HTR-8/SVneo (cell line): ENCODE data around the gene THUMPD1.
"Not testable (repeated sequence)": the region's sequence is repeated elsewhere in the genome, so short reads cannot be mapped to it uniquely, and the experiment has no call there.

Experiments
- DNase-seq: peaks from one replicate; pipeline ENCODE4 v3.0.0; 2011; ENCODE audit warnings: low spot score, mixed read lengths; ENCODE audit not compliant: insufficient read length
- FAIRE-seq: peaks from 2 replicates; lab custom pipeline; 2011; peaks lifted over from hg19 to GRCh38; lab: Jason Lieb, UNC

The THUMPD1 gene

DNA sequence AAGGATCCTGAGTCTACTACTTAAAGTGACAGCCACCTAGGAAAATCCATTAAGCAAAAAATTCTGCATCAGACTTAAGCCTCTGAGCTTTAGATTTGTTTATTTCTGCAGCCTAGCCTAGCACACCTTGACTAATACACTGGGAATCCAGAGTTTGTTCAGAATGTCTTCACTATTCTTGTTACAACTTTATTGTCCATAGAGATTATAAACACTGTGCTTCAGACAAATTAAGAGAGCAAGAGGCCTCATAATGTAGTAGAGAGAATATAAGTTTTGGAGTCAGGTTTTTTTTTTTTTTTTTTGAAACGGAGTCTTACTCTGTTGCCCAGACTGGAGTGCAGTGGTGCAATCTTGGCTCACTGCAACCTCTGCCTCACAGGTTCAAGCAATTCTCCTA, 8.9 kb upstream of the THUMPD1 start:
- DNase-seq (no peak), FAIRE-seq (no peak)

DNA sequence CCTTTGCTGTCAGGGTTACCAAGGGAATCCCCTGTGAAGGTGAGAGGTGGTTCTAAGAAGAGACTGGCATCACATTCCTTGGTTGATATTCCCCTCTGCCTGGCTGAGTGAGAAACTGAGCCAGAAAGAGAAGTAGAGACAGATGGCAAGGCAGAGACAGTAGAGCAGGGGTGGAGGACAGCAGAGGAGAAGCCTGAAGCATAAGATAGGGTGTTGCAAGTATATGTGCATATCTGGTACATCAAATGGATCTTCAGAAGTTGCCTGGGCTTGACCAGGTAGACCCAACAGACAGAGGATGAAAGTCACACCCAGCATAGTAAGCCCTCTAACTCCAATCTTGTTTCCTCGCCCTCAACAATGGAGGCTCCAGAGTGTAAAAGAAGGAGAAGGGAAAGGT, 7.9 kb upstream of the THUMPD1 start:
- no peak for FAIRE-seq

DNA sequence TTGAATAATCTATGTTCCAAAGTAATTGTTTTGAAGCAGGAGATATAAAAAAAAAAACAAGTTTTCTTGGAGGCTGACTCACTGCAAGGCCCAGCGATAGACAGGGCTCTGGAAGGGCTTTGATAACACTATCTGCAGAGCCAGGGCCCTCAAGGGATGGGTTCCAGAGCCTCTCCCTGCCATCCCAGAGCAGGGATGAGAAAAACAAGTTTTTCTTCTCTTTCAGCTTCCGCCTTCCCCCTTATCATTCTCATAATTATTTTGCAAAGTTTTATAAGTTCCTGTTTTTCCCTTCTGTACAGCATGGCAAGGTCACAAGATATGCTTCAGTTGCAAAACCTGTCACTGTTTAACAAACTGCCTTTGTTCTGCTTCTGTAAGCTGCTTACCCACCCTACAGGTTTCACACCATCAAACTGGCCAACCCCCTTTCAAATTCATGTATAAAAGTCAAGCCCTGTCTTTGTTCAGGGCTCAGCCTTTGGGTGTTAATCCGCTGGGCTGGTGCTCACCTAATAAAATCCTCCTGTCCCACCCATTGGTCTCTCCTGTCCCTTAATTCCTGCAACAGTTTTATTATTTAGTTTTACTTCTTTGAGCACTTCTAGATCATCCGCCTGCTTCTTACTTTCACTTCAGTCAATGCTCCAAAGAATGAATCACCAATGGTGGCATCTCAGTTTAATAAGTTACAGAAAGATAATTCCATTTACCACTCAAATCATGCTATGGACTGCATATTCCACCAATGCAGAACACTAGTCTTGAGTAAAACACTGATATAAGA, 5.6 kb upstream of the THUMPD1 start:
- DNase-seq (no peak), FAIRE-seq (no peak)

More for the DNA sequence above, 7.9 kb upstream of the THUMPD1 start:
- no peak for DNase-seq

DNA sequence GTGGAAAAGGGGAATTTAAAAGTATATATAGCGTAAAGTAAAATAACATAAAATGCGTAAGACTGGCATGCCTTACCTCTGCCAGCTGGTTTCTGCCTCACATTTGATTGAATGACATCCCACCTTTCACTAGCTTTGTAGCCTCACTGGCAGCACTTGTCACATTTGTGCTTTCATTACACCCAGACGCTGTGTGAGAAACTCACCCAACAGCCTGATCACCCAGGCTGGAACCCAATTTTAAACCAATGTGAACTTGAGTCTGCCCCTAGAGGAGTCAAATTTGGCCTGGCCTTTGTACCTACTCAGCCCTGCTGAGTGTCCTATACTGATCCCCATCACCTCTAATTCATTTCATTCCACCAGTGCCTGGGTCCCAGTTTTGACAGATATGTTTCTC, 4.8 kb upstream of the THUMPD1 start:
- FAIRE-seq = no peak
- DNase-seq = no peak

DNA sequence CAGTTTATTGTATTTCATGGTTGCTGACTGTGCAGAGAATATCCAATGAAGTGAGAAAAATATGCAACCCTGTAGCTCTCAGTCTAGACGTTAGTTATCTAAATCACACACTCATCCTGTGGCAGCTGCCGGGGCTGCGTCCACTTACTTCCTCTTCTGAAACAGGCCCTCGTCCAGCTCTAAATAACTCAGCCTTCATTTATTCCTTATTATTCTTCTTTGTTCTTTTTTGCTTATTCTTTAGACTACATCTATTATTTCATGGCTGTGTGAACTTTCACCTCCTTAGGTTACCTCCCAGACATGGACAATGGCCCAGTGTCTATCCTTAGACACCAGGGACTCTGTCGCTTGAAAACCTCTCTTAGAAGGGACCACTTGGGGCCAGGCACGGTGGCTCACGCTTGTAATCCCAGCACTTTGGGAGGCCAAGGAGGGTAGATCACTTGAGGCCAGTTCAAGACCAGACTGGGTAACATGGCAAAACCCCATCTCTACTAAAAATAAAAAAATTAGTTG, 3.4 kb upstream of the THUMPD1 start:
- DNase-seq (no peak), FAIRE-seq (no peak)

DNA sequence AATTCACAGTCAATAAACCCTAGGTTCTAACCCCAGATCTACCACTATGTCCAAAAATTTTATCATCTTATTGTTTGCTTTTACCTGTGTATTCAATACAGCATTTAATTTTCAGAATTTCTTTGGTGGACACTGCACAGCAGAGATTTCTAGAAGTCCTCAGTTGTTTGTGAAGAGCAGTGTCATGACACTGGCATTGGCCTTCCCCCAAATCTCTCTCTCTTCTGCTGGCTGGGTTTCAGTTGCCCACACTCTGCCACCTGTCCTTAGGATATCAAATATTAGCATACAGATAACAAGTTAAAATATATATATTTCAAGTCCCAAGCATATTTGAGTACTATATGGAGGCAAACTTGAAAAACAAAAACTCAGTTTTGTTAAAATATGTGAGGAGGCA, 2.0 kb upstream of the THUMPD1 start:
- no peak for FAIRE-seq
- DNase-seq = no peak

DNA sequence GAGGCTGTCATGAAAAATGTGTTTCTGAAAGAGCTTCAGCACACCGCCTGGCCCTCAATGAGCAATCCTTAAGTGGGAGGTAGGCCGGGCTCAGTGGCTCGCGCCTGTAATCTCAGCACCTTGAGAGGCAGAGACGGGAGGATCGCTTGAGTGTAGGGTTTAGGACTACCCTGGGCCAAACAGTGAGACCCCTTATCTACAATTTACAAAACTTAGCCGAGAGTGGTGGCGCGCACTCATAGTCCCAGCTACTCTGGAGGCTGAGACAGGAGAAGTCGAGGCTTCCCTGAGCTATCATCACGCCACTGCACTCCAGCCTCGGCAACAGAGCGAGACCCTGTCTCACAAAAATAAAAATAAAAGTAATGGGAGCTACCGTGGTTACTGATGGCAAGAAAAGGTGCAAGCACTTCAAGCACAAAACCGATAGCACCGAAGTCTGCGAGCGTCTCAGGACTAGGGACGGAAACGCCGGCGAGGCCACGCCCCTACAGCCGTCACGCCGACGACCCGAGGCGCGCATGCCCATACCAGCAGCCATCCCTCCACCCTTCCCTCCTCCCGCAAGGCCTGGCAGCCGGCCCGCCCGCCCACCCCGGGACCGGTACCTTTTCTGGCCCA, 607 bp downstream of the THUMPD1 start:
- DNase-seq (peak; percentile 76), FAIRE-seq (no peak)

DNA sequence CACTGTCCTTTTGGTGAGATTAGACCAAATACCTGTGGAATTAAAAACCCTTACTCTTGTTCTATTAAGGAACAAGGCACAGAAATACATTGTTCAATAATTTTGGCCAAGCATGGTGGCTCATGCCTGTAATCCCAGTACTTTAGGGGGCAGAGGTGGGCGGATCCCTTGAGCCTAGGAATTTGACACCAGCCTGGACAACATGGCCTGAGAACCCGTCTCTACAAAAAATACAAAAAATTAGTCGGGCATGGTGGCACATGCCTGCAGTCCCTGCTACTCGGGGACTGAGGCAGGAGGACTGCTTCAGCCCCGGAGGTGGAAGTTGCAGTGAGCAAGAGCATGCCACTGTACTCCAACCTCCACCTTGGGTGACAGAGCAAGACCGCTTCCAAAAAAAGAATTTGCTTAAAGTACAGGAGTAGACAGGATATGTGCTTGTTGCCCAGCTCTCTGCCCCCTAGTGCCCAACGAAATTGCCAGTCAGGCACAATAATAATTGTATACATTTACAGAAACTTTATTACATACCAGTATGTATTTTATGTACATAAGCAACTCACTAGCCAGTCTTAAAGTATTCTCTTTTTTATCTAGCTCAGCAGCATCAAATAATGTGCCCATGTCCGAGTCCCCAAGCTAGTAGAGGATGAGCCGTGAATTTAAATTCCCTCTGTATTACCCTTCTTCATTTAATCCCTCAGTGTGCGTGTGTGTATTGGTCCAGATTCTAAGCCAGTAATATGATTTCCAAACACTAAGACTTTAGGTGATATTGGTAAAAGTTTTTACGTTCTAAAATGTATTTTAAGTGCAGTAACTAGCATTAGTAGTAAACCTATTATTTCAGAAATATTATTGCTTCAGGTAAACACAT, 1.4 kb downstream of the THUMPD1 start:
- FAIRE-seq (no peak), DNase-seq (no peak)

DNA sequence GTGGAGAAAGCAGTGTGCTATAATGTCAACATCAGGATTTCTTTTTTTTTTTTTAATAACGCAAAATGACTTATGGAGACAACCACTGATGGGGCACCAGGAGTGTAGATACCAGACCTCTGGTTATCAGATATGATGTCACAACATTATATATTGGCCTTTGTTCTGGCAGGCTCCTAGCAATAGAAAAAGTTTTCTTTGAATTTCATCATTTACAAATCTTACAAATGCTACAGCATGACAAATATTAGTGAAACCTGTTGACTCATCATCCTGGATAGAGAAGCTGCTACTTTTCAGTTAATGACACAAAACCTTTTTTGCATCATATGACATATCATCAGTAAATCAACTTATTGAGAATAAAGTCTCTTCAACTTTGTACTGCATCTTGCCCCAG, 6.1 kb downstream of the THUMPD1 start:
- FAIRE-seq (no peak), DNase-seq (no peak)

DNA sequence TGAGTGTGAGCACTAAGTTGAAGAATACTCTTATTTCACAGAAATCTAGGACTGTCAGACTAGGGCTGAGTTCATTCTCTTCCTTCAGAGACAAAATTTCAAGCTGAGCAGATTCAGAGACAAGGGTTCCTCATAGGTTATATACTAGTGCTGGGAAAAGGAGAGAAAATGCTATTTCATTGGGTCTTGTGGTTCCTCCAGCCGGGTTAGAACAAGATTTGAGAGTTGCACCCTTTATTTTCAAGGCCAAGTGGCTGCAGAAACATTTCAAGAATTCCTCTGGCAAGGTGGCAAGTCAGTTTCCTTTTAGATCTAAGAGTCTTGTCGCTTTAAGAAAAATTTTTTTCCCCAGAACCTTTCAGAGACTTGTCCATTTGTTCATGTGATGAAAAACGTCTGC, 6.8 kb downstream of the THUMPD1 start:
- no peak for DNase-seq
- no peak for FAIRE-seq

DNA sequence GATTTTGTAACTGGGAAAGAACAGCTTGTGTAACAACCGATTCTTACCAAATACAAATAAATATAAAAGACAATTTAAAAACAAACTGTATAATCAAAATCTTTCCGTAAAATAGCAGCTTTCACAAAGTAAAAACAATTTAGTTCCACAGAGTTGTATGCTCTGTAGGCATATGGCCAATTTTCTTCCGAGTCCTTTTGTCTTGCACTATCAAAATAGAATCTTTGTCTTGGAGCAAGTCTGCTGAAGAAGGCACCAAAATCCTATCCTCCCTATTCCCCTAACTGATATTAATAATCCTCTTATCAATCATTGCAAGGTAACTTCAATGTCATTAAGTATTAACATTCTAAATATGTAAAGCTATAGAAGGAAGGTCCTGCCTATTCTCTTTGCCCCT, 7.6 kb downstream of the THUMPD1 start:
- DNase-seq (no peak), FAIRE-seq (no peak)

DNA sequence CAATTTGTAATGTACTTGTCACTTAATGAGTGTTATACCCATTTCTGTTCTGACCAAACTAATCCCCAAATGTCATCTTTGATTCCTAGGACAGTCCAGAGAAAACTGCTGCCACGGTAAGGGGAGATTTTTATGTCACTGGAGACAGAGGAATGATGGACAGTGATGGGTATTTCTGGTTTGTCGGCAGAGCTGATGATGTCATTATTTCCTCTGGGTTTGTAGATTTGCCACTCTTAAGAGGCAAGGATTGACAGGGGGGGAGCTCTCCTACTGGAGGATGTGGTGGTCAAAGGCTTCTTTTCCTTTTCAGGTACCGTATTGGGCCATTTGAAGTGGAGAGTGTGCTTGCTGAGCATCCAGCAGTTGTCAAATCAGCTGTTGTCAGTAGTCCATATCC, 12.5 kb downstream of the THUMPD1 start:
- DNase-seq (no peak), FAIRE-seq (no peak)

DNA sequence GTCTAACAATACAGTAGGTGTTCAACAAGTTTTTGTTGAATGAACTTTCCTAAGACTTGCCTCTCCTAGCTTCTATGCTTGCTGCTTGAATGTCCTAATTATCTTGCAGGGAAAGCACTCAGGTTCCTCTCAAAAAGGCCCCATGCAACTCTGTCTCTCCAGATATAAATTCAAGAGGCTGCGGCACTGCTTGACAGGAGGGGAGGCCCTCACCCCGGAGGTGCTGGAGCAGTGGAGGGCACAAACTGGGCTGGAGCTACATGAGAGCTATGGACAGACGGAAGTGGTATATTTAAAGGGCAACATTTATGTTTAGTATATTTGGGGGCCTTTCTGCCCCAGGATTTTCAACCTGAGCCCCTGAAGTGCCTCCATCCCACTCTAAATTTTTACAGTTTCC, 14.4 kb downstream of the THUMPD1 start:
- FAIRE-seq (no peak), DNase-seq (no peak)

DNA sequence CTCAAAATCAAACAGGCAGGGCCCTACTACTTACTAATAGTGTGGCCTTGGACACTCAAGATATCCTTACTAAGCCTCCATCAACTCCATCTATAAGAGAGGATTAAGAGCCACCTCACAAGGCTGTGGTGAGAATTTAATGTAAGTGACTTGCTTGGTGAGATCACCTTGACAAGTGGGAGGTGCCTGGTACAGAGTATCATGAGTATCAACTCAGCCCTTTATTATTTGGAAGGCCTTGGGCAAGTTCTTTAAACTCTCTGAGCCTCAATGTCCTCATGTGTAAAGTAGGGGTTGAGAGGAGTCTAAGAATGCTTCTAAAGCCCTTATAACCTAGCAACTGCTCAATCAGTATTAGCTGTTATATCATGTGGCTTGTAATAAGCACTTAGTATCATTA, 15.0 kb downstream of the THUMPD1 start:
- DNase-seq (no peak), FAIRE-seq (no peak)

DNA sequence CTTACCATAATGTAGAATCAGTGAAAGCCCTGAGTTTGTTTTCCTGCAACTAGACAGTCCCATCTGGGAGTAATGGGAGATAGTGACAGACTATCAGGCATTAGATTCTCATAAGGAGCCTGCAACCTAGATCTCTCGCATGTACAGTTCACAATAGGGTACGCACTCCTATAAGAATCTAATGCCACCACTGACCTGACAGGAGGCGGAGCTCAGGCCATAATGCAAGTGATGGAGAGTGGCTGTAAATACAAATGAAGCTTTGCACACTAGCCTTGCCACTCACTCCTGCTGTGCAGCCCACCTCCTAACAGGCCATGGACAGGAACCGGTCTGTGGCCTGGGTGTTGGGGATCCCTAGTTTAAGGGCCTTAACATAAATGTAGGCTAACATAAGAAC, 21.4 kb downstream of the THUMPD1 start:
- FAIRE-seq (no peak), DNase-seq (no peak)

DNA sequence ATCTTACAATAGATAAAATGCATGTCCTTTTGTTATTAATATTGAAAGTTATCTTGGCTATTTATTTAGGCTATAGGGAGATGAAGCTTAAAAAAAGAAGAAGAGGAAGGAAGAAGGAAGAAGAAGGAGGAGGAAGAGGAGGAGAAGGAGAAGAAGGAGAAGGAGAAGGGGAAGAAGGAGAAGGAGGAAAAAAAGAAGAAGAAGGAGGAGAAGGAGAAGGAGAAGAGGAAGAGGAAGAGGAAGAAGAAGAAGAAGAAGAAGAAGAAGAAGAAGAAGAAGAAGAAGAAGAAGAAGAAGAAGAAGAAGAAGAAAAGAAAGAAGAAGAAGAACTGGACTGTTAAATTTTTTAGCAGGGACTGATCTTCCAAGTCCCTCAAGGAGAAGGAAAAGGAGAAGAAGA, 23.9 kb downstream of the THUMPD1 start:
- FAIRE-seq, DNase-seq: not testable (repeated sequence)

DNA sequence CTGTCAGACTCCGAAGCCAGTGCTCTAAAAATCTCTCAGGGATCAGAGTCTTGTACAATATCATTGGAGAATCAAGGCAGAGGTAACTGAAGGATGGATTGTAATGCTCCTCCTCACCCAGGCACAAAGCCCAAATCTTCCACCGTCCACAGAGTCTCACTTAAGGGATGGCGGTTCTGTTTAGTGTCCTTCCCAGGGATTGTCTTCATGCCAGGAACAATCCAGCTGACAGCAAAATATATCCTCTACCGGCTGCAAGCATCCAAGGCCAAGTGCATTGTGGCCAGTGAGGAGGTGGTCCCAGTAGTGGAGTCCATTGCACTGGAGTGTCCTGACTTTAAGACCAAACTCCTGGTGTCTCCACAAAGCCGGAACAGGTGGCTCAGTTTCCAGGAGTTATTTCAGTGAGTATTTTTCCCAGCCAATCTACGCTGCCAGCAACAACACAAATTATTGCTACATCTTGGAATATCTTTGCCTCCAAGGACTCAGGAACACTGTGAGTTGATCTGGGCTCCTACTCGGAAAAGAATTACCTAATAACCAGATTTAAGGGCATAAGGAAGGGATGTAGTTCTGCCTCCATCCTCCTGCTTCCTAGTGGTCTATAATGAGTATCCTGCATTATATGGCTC, 30.2 kb downstream of the THUMPD1 start:
- DNase-seq (no peak), FAIRE-seq (no peak)

DNA sequence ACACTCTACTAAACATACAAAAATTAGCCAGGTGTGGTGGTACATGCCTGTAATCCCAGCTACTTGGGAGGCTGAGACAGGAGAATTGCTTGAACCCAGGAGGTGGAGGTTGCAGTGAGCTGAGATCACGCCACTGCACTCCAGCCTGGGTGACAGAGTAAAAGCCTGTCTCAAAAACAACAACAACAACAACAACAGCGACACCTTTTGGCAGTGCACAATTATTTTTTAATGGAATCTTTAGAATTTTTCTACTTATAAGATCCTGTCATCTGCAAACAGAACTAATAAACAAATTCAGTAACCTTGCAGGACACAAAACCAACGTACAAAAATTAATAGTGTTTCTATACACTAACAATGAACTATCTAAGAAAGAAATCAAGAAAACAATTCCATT, 33.5 kb downstream of the THUMPD1 start:
- not testable (repeated sequence) for DNase-seq, FAIRE-seq

DNA sequence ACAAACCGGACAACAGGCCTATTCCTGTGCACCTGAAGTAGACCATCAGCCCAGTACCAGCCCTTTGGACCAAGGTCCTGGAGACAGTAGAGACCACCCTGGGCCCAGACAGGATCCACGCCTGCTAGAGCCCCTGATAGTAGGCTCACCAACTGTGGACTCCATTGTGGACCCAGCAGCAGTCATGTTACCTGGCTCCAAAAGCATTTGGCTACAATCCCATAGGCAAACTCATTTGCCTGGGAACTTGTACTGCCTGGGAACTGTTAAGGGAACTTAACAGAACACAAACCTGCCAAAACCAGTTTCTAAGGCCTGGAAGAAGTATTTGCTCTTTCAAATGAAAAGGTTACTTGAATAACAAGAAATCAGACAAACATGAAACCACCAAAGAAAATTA, 34.2 kb downstream of the THUMPD1 start:
- FAIRE-seq (no peak), DNase-seq (no peak)

DNA sequence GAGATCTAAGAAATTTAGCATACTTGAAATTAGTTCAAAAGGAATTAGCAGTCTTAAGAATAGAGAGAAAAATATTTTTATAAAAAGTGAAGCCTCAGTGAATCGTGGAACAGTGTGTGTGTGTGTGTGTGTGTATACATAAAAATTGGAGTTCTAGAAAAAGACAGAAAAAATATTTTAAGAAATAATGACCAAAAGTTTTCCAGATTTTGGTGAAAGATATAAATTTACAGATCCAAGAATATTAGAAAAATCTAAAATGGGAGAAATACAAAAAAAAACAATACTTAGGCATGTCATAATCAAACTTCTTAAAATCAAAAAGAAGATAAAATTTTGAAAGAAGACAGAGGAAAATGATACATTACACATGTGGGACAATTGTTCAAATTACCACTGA, 35.6 kb downstream of the THUMPD1 start:
- DNase-seq = not testable (repeated sequence)

More for the DNA sequence above, 35.6 kb downstream of the THUMPD1 start:
- FAIRE-seq = not testable (repeated sequence)
